AG10803 (cell line): ENCODE measurements around the gene KLRD1.
"Not testable (repeated sequence)": the region's sequence is repeated elsewhere in the genome, so short reads cannot be mapped to it uniquely, and the experiment has no call there.

Experiments
- DNase-seq: peaks from one replicate; pipeline ENCODE4 v3.0.0; 2010; ENCODE audit warnings: low read depth
- H3K4me3 ChIP-seq: 2 replicates; pipeline ENCODE4 v1.5.1; 2011; ENCODE audit warnings: mild to moderate bottlenecking, low read length, control low read depth
- TF ChIP-seq, protein P1 (sequence below): conservative IDR thresholded peaks from 2 replicates; pipeline ENCODE4 v1.5.1; 2011; ENCODE audit warnings: mild to moderate bottlenecking, low read length, control low read depth, inconsistent platforms

Gene KLRD1

DNA sequence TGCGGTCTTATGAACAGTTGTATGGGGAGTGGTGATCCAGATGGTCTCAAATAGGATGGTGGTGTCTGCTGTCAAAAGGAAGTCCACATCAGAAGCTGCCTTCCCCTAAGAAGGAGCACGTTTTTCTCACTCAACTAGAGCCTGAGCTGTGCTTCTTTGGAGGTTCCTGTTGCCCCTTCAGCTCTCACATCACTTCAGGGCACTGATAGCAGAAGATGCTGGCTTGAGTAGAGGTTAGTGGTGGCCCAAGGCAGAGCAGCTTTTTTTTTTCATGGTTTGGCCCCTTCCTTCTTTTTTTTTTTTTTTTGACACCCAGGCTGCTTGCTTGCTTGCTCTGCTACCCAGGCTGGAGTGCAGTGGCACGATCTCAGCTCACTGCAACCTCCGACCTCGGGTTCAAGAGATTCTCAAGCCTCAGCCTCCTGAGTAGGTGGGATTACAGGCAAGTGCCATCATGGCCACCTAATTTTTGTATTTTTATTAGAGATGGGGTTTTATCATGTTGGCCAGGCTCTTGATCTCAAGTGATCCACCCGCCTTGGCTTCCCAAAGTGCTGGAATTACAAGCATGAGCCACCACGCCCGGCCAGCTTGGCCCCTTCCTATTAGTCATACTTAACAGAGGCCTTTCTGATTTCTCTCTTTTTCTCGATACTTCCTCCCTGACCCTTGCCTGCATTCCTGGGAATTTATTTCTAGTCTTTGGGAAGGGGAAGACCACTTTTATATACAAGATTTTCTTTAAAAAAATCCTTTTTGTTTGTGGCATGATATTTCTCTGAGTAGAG lies 31.6 kb downstream of the KLRD1 start:
- DNase-seq: peak; percentile 40
- TF ChIP-seq, protein P1, sequence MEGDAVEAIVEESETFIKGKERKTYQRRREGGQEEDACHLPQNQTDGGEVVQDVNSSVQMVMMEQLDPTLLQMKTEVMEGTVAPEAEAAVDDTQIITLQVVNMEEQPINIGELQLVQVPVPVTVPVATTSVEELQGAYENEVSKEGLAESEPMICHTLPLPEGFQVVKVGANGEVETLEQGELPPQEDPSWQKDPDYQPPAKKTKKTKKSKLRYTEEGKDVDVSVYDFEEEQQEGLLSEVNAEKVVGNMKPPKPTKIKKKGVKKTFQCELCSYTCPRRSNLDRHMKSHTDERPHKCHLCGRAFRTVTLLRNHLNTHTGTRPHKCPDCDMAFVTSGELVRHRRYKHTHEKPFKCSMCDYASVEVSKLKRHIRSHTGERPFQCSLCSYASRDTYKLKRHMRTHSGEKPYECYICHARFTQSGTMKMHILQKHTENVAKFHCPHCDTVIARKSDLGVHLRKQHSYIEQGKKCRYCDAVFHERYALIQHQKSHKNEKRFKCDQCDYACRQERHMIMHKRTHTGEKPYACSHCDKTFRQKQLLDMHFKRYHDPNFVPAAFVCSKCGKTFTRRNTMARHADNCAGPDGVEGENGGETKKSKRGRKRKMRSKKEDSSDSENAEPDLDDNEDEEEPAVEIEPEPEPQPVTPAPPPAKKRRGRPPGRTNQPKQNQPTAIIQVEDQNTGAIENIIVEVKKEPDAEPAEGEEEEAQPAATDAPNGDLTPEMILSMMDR: no peak
- no peak overlapping the region for H3K4me3 ChIP-seq

DNA sequence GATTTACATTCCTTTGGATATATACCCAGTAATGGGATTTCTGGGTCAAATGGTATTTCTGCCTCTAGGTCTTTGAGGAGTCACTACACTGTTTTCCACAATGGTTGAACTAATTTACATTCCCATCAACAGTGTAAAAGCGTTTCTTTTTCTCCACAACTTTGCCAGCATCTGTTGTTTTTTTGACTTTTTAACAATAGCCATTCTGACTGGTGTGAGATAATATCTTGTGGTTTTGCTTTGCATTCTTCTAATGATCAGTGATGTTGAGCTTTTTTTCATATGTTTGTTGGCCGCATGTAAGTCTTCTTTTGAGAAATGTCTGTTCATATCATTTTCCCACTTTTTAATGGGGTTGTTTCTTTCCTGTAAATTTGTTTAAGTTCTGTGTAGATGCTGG lies 33.3 kb downstream of the KLRD1 start:
- not testable (repeated sequence) for H3K4me3 ChIP-seq, DNase-seq

DNA sequence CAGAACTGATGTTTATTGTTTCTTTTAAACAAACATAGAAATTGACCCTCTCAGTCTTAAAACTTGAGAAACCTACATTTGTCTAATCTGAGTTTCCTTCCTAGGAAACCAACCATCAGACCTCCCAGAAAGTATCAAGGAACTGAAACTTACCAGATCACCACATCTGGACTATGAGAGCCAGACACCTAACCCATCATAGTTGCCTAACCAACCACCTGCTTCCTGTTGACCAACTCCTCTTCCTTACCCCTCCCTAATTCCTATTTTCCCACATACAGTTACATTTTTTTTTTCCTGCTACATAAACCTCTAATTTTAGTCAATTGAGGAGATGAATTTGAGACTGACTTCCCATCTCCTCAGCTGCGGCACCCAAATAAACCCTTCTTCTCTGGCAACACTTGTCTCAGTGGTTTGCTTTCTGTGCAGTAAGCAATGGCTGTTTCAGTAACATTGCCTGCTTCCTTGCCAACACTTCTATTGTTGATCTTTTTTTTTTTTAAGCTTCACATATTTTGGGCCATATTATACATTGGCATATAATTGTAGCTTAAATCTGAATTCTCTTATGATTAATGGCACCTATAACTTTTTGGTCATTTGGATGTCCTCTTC lies 34.3 kb downstream of the KLRD1 start:
- TF ChIP-seq, protein P1: no peak
- no peak for DNase-seq
- H3K4me3 ChIP-seq: no peak overlapping the region

DNA sequence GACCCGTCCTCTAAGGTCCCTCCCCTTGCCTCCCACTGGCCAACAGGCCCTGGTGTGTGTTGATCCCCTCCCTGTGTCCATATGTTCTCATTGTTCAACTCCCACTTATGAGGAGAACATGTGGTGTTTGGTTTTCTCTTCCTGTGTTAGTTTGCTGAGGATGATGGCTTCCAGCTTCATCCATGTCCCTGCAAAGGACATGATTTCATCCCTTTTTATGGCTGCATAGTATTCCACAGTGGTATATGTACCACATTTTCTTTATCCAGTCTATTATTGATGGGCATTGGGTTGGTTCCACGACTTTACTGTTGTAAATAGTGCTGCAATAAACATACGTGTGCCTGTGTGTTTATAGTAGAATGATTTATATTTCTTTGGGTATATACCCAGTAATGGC lies 43.8 kb downstream of the KLRD1 start:
- not testable (repeated sequence) for H3K4me3 ChIP-seq, DNase-seq

DNA sequence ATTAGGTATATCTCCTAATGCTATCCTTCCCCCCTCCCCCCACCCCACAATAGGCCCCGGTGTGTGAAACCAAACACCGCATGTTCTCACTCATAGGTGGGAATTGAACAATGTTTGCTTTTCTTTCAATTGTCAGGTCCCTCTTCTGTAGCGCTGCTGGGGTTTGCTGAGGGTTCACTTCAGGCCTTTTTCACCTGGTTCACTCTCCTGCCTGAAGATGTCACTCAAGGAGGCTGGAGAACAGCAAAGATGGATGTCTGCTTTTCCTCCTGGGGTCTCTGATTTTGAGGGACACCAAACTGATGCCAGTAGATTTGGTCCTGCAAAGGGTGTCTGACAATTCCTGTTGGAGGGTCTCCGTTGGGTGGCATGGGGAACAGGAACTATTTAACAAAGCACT lies 46.4 kb downstream of the KLRD1 start:
- TF ChIP-seq, protein P1: no peak
- H3K4me3 ChIP-seq: no peak overlapping the region
- DNase-seq: no peak

DNA sequence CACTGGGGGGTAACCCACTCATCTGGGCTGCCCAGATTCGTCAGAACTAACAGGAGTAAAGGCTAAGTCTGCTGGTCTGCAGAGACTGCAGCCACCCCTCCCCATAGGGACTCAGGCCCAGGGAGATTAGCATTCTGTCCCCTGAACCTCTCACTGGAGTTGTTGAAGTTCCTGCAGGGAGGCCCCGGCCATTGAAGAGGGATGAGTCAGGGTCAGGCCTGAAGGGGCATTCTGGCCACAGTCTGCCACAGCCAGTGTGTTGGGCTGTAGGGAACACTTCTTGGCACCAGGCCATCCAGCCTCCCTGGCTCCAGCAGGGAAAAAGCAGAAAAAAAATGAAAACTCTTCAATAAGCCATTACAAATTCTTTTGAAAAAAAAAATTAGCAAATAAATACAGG lies 46.8 kb downstream of the KLRD1 start:
- H3K4me3 ChIP-seq: no peak overlapping the region
- TF ChIP-seq, protein P1: no peak
- DNase-seq: no peak

DNA sequence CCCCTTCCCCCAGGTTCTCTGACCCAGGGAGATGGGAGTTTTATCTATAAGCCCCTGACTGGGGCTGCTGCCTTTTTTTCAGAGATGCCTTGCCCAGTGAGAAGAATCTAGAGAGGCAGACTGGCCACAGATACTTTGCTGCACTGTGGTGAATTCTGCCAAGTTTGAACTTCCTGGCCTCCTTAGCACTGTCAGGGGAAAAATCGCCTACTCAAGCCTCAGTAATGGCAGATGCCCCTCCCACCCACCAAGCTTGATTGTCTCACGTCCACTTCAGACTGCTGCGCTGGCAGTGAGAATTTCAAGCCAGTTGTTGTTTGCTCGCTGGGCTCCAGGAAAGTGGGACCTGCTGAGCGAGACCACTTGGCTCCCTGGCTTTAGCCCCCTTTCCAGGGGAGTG lies 50.5 kb downstream of the KLRD1 start:
- no peak overlapping the region for H3K4me3 ChIP-seq
- TF ChIP-seq, protein P1: no peak
- no peak for DNase-seq

DNA sequence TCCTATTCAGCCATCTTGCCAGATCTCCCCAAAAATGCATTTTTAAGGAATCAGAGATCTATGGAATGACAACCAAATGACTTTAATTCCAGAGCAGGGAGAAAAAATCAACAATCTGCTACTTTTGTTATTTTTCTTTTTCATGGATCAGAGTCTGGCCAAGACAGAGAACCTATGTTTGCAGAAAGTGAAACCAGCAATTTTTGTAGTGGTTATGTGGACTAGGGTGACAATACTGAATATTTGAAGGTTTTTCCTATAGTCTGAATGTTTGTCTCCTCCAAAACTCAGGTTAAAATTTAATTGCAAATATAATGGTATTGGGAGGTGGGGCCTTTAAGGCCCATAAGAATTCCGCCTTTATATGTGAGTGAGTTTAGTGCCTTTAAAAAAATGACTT lies 51.3 kb downstream of the KLRD1 start:
- DNase-seq: no peak
- no peak overlapping the region for H3K4me3 ChIP-seq

More for the DNA sequence above, 51.3 kb downstream of the KLRD1 start:
- TF ChIP-seq, protein P1: no peak
